Measurements from ENCODE around the gene RASSF6.
"Not testable (repeated sequence)": the region's sequence is repeated elsewhere in the genome, so short reads cannot be mapped to it uniquely, and the experiment has no call there.

RASSF6 gene

GRCh38 chr4:73603854-73604584 is 16.2 kb downstream of the RASSF6 start:
- Mint-ChIP-seq H3K36me3 (ENCODE audit: low read depth) (no peaks in the 10 kb centered on the region), H3K27ac (no peak overlapping the region), H3K4me1 (ENCODE audit: low read depth) (peaks cover 9% of the 10 kb centered on the region), H3K9me3 (no peaks in the 10 kb centered on the region), H3K4me3 (no peak overlapping the region), H3K27me3 (ENCODE audit: low read depth) (peaks cover 2% of the 10 kb centered on the region)
- no peak for DNase-seq (ENCODE audit: low spot score)

- Mint-ChIP-seq H3K4me3 (no peak overlapping the region), H3K9me3 (no peaks in the 10 kb centered on the region), H3K27me3 (ENCODE audit: low read depth) (peaks cover 2% of the 10 kb centered on the region), H3K36me3 (ENCODE audit: low read depth) (no peaks in the 10 kb centered on the region), H3K4me1 (ENCODE audit: low read depth) (peaks cover 9% of the 10 kb centered on the region), H3K27ac (no peak overlapping the region)
- no peak for DNase-seq (ENCODE audit: low spot score)
Measured at GRCh38 chr4:73603271-73603710, 16.9 kb downstream of the RASSF6 start.

- Mint-ChIP-seq H3K4me3 (no peak overlapping the region), H3K27ac (no peak overlapping the region), H3K9me3 (no peaks in the 10 kb centered on the region), H3K27me3 (ENCODE audit: low read depth) (no peaks in the 10 kb centered on the region), H3K36me3 (ENCODE audit: low read depth) (no peaks in the 10 kb centered on the region), H3K4me1 (ENCODE audit: low read depth) (peaks cover under 1% of the 10 kb centered on the region)
- DNase-seq (ENCODE audit: low spot score), result no peak
Measured at GRCh38 chr4:73600954-73601353, 19.3 kb downstream of the RASSF6 start.

- Mint-ChIP-seq H3K4me3 (no peak overlapping the region), H3K36me3 (ENCODE audit: low read depth) (no peaks in the 10 kb centered on the region), H3K27me3 (ENCODE audit: low read depth) (no peaks in the 10 kb centered on the region), H3K9me3 (no peaks in the 10 kb centered on the region), H3K4me1 (ENCODE audit: low read depth) (no peaks in the 10 kb centered on the region), H3K27ac (no peak overlapping the region)
- DNase-seq (ENCODE audit: low spot score), result no peak
Measured at GRCh38 chr4:73599182-73599581, 21.1 kb downstream of the RASSF6 start.

GRCh38 chr4:73597594-73597993 is 22.6 kb downstream of the RASSF6 start:
- Mint-ChIP-seq H3K27me3 (ENCODE audit: low read depth) (no peaks in the 10 kb centered on the region), H3K4me3 (no peak overlapping the region)

GRCh38 chr4:73597183-73597582 is 23.1 kb downstream of the RASSF6 start:
- H3K4me3 Mint-ChIP-seq; H3K27me3 Mint-ChIP-seq (ENCODE audit: low read depth); H3K36me3 Mint-ChIP-seq (ENCODE audit: low read depth); H3K9me3 Mint-ChIP-seq; H3K27ac Mint-ChIP-seq; H3K4me1 Mint-ChIP-seq (ENCODE audit: low read depth); DNase-seq (ENCODE audit: low spot score): not testable (repeated sequence)

More at GRCh38 chr4:73597594-73597993, 22.6 kb downstream of the RASSF6 start:
- no peaks in the 10 kb centered on the region for H3K9me3 Mint-ChIP-seq
- H3K36me3 Mint-ChIP-seq (ENCODE audit: low read depth), result no peaks in the 10 kb centered on the region
- no peak for DNase-seq (ENCODE audit: low spot score)
- H3K27ac Mint-ChIP-seq, result no peak overlapping the region
- no peaks in the 10 kb centered on the region for H3K4me1 Mint-ChIP-seq (ENCODE audit: low read depth)

- H3K4me1 Mint-ChIP-seq (ENCODE audit: low read depth), result no peaks in the 10 kb centered on the region
- no peaks in the 10 kb centered on the region for H3K36me3 Mint-ChIP-seq (ENCODE audit: low read depth)
- no peak overlapping the region for H3K27ac Mint-ChIP-seq
- no peak overlapping the region for H3K4me3 Mint-ChIP-seq
- no peaks in the 10 kb centered on the region for H3K27me3 Mint-ChIP-seq (ENCODE audit: low read depth)
- DNase-seq (ENCODE audit: low spot score), result no peak
- H3K9me3 Mint-ChIP-seq, result no peaks in the 10 kb centered on the region
Measured at GRCh38 chr4:73596001-73596400, 24.2 kb downstream of the RASSF6 start.

- no peak overlapping the region for H3K27ac Mint-ChIP-seq
- no peak overlapping the region for H3K4me3 Mint-ChIP-seq
- no peaks in the 10 kb centered on the region for H3K9me3 Mint-ChIP-seq
- DNase-seq (ENCODE audit: low spot score), result no peak
- no peaks in the 10 kb centered on the region for H3K36me3 Mint-ChIP-seq (ENCODE audit: low read depth)
- no peaks in the 10 kb centered on the region for H3K27me3 Mint-ChIP-seq (ENCODE audit: low read depth)
- H3K4me1 Mint-ChIP-seq (ENCODE audit: low read depth), result no peaks in the 10 kb centered on the region
Measured at GRCh38 chr4:73593631-73594241, 26.5 kb downstream of the RASSF6 start.

GRCh38 chr4:73589887-73590801 is 30.1 kb downstream of the RASSF6 start:
- no peaks in the 10 kb centered on the region for H3K9me3 Mint-ChIP-seq
- no peak for DNase-seq (ENCODE audit: low spot score)
- H3K36me3 Mint-ChIP-seq (ENCODE audit: low read depth), result no peaks in the 10 kb centered on the region
- H3K4me1 Mint-ChIP-seq (ENCODE audit: low read depth), result no peaks in the 10 kb centered on the region
- no peaks in the 10 kb centered on the region for H3K27me3 Mint-ChIP-seq (ENCODE audit: low read depth)
- no peak overlapping the region for H3K4me3 Mint-ChIP-seq
- no peak overlapping the region for H3K27ac Mint-ChIP-seq

GRCh38 chr4:73589261-73589847 is 30.9 kb downstream of the RASSF6 start:
- Mint-ChIP-seq H3K4me3 (no peak overlapping the region), H3K36me3 (ENCODE audit: low read depth) (no peaks in the 10 kb centered on the region), H3K4me1 (ENCODE audit: low read depth) (no peaks in the 10 kb centered on the region), H3K27ac (no peak overlapping the region), H3K27me3 (ENCODE audit: low read depth) (no peaks in the 10 kb centered on the region), H3K9me3 (no peaks in the 10 kb centered on the region)
- DNase-seq (ENCODE audit: low spot score), result no peak

- no peak overlapping the region for H3K27ac Mint-ChIP-seq
- no peaks in the 10 kb centered on the region for H3K36me3 Mint-ChIP-seq (ENCODE audit: low read depth)
- H3K4me1 Mint-ChIP-seq (ENCODE audit: low read depth), result no peaks in the 10 kb centered on the region
Measured at GRCh38 chr4:73588613-73589012, 31.6 kb downstream of the RASSF6 start.

GRCh38 chr4:73586666-73587065 is 33.6 kb downstream of the RASSF6 start:
- no peaks in the 10 kb centered on the region for H3K4me1 Mint-ChIP-seq (ENCODE audit: low read depth)
- no peaks in the 10 kb centered on the region for H3K36me3 Mint-ChIP-seq (ENCODE audit: low read depth)
- no peak overlapping the region for H3K27ac Mint-ChIP-seq
- no peaks in the 10 kb centered on the region for H3K27me3 Mint-ChIP-seq (ENCODE audit: low read depth)
- no peaks in the 10 kb centered on the region for H3K9me3 Mint-ChIP-seq
- no peak overlapping the region for H3K4me3 Mint-ChIP-seq
- no peak for DNase-seq (ENCODE audit: low spot score)

More at GRCh38 chr4:73588613-73589012, 31.6 kb downstream of the RASSF6 start:
- Mint-ChIP-seq H3K4me3 (no peak overlapping the region), H3K9me3 (no peaks in the 10 kb centered on the region), H3K27me3 (ENCODE audit: low read depth) (no peaks in the 10 kb centered on the region)
- DNase-seq (ENCODE audit: low spot score), result no peak

GRCh38 chr4:73586040-73586439 is 34.2 kb downstream of the RASSF6 start:
- H3K27ac Mint-ChIP-seq, result no peak overlapping the region

GRCh38 chr4:73585345-73585744 is 34.9 kb downstream of the RASSF6 start:
- H3K4me1 Mint-ChIP-seq (ENCODE audit: low read depth), result no peaks in the 10 kb centered on the region
- H3K4me3 Mint-ChIP-seq, result no peak overlapping the region
- no peak for DNase-seq (ENCODE audit: low spot score)
- no peaks in the 10 kb centered on the region for H3K9me3 Mint-ChIP-seq
- no peak overlapping the region for H3K27ac Mint-ChIP-seq
- peaks cover 2% of the 10 kb centered on the region for H3K27me3 Mint-ChIP-seq (ENCODE audit: low read depth)
- H3K36me3 Mint-ChIP-seq (ENCODE audit: low read depth), result no peaks in the 10 kb centered on the region

More at GRCh38 chr4:73586040-73586439, 34.2 kb downstream of the RASSF6 start:
- Mint-ChIP-seq H3K9me3 (no peaks in the 10 kb centered on the region), H3K4me1 (ENCODE audit: low read depth) (no peaks in the 10 kb centered on the region), H3K27me3 (ENCODE audit: low read depth) (peaks cover 2% of the 10 kb centered on the region), H3K36me3 (ENCODE audit: low read depth) (no peaks in the 10 kb centered on the region), H3K4me3 (no peak overlapping the region)
- no peak for DNase-seq (ENCODE audit: low spot score)

All from T-helper 2 cell treated with Interferon-gamma antibody and Interleukin-4, amounts not matched to agents 5 μg/mL and 100 μg/mL, for 36 hours (primary cell).